ENCODE results near the gene NPTX1. TPM values are rescaled to one million over a fixed set of nuclear protein-coding genes. Genes with fewer than 3 reads are reported as not detected.

Gene NPTX1
- polyA plus RNA-seq, 1 donor from 2014 or later = 0.56 TPM

DNA sequence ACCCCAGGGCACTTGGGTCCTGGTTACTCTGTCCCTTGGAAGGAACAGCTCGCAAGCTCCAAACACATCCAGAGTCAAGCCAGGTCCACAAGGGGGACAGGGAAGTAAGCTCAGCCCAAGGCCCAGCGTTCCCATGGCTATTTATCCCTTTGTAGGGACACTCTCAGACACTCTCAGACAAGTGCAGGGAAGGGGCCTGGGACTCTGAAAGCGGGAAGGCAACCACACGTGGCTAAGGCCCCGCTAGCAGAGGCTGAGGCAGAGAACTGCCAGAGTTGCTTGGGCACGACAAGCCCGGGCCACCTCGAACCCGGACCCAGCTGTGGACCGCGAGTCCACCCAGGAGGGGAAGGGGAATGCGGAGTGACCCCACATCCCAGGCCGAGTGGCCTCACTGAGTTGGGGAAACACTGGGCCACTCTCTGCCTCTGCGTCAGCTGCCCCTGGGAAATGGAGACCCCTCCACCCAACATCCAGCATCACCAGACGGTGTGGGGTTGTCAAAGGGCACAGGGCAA lies 10.2 kb downstream of the NPTX1 start:
- no peaks in the 10 kb centered on the region for H3K9me3 ChIP-seq (ENCODE audit: low read length)
- H3K4me2 ChIP-seq (ENCODE audit: low read length) = no peak overlapping the region
- TF ChIP-seq EP300 (conservative IDR thresholded peaks at IDR 0.05; ENCODE audit: poor library complexity, severe bottlenecking) (no peak), SMC3 (conservative IDR thresholded peaks at IDR 0.05; ENCODE audit: poor library complexity) (no peak), RAD21 (conservative IDR thresholded peaks at IDR 0.05) (no peak), MXI1 (conservative IDR thresholded peaks at IDR 0.05; ENCODE audit: poor library complexity, severe bottlenecking) (no peak), EZH2 (IDR thresholded peaks at IDR 0.05; ENCODE audit: borderline replicate concordance, insufficient read depth, low read length, poor library complexity, severe bottlenecking) (no peak), TAF1 (IDR thresholded peaks at IDR 0.05; ENCODE audit: low read depth) (no peak), POLR2AphosphoS5 (IDR thresholded peaks at IDR 0.05) (no peak)
- TF ChIP-seq, protein P1, sequence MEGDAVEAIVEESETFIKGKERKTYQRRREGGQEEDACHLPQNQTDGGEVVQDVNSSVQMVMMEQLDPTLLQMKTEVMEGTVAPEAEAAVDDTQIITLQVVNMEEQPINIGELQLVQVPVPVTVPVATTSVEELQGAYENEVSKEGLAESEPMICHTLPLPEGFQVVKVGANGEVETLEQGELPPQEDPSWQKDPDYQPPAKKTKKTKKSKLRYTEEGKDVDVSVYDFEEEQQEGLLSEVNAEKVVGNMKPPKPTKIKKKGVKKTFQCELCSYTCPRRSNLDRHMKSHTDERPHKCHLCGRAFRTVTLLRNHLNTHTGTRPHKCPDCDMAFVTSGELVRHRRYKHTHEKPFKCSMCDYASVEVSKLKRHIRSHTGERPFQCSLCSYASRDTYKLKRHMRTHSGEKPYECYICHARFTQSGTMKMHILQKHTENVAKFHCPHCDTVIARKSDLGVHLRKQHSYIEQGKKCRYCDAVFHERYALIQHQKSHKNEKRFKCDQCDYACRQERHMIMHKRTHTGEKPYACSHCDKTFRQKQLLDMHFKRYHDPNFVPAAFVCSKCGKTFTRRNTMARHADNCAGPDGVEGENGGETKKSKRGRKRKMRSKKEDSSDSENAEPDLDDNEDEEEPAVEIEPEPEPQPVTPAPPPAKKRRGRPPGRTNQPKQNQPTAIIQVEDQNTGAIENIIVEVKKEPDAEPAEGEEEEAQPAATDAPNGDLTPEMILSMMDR (IDR thresholded peaks at IDR 0.05; ENCODE audit: poor library complexity, severe bottlenecking) = no peak
- TF ChIP-seq, protein P2, sequence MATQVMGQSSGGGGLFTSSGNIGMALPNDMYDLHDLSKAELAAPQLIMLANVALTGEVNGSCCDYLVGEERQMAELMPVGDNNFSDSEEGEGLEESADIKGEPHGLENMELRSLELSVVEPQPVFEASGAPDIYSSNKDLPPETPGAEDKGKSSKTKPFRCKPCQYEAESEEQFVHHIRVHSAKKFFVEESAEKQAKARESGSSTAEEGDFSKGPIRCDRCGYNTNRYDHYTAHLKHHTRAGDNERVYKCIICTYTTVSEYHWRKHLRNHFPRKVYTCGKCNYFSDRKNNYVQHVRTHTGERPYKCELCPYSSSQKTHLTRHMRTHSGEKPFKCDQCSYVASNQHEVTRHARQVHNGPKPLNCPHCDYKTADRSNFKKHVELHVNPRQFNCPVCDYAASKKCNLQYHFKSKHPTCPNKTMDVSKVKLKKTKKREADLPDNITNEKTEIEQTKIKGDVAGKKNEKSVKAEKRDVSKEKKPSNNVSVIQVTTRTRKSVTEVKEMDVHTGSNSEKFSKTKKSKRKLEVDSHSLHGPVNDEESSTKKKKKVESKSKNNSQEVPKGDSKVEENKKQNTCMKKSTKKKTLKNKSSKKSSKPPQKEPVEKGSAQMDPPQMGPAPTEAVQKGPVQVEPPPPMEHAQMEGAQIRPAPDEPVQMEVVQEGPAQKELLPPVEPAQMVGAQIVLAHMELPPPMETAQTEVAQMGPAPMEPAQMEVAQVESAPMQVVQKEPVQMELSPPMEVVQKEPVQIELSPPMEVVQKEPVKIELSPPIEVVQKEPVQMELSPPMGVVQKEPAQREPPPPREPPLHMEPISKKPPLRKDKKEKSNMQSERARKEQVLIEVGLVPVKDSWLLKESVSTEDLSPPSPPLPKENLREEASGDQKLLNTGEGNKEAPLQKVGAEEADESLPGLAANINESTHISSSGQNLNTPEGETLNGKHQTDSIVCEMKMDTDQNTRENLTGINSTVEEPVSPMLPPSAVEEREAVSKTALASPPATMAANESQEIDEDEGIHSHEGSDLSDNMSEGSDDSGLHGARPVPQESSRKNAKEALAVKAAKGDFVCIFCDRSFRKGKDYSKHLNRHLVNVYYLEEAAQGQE (IDR thresholded peaks at IDR 0.05; ENCODE audit: borderline replicate concordance) = no peak
- no peaks in the 10 kb centered on the region for H3K9me2 ChIP-seq (ENCODE audit: insufficient read depth, low read length)
- H3K79me2 ChIP-seq (replicated peaks; ENCODE audit: insufficient read depth, low read length) = no peaks in the 10 kb centered on the region
- H3K9ac ChIP-seq (ENCODE audit: low read length) = no peak overlapping the region
- no peaks in the 10 kb centered on the region for H3K36me3 ChIP-seq (ENCODE audit: insufficient read depth, low read length)
- no peak overlapping the region for H3K27ac ChIP-seq (ENCODE audit: low read length)
- H2AFZ ChIP-seq (ENCODE audit: low read depth, low read length) = no peak overlapping the region
- no peaks in the 10 kb centered on the region for H3F3A ChIP-seq (ENCODE audit: insufficient read depth, low read length, poor library complexity, severe bottlenecking)
- no peaks in the 10 kb centered on the region for H4K20me1 ChIP-seq (ENCODE audit: insufficient read depth)
- H3K4me3 ChIP-seq (ENCODE audit: low read length) = no peak overlapping the region
- H3K27me3 ChIP-seq (ENCODE audit: insufficient read depth, low read depth, low read length) = peaks cover 2% of the 10 kb centered on the region

DNA sequence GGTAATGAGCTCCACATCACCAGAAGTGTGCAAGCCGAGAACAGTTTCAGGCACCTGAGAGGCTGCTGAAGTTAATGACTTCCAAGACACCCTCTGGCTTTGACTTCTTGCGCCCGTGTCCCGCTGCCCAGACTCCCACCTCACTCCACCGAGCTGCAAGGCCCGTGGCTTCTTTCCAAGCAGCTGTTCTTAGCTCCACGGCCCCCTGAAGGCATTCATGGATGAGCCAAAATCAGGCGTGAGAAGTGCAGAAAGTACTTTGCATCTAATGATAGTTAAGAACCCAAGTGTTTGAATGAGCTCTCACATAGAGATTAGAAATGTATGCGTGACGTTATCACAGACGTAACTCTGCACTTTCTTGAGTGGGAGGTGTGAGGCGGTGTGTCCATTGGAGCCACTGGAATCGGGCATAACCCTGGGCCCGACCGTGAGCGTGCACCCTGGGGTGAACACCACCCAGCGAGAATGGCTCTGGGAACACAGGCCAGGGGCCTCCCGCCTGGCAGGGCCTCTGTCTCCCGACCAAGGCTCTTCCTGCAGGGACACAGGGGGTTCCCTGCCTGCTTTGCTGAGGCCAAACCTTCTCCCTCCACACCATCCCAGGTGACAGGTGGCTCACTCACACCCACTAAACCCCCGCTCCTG lies 11.0 kb downstream of the NPTX1 start:
- no peaks in the 10 kb centered on the region for H3F3A ChIP-seq (ENCODE audit: insufficient read depth, low read length, poor library complexity, severe bottlenecking)
- H3K27me3 ChIP-seq (ENCODE audit: insufficient read depth, low read depth, low read length) = peaks cover 2% of the 10 kb centered on the region
- no peaks in the 10 kb centered on the region for H3K36me3 ChIP-seq (ENCODE audit: insufficient read depth, low read length)
- H3K4me2 ChIP-seq (ENCODE audit: low read length) = no peak overlapping the region
- no peak overlapping the region for H2AFZ ChIP-seq (ENCODE audit: low read depth, low read length)
- no peak for TF ChIP-seq POLR2AphosphoS5 (IDR thresholded peaks at IDR 0.05)
- no peak for TF ChIP-seq SMC3 (conservative IDR thresholded peaks at IDR 0.05; ENCODE audit: poor library complexity)
- TF ChIP-seq, protein P2 (IDR thresholded peaks at IDR 0.05; ENCODE audit: borderline replicate concordance) = no peak
- no peak for TF ChIP-seq EP300 (conservative IDR thresholded peaks at IDR 0.05; ENCODE audit: poor library complexity, severe bottlenecking)
- TF ChIP-seq TAF1 (IDR thresholded peaks at IDR 0.05; ENCODE audit: low read depth) = no peak
- TF ChIP-seq RAD21 (conservative IDR thresholded peaks at IDR 0.05) = no peak
- TF ChIP-seq, protein P1 (IDR thresholded peaks at IDR 0.05; ENCODE audit: poor library complexity, severe bottlenecking) = no peak
- H4K20me1 ChIP-seq (ENCODE audit: insufficient read depth) = no peaks in the 10 kb centered on the region
- no peaks in the 10 kb centered on the region for H3K9me2 ChIP-seq (ENCODE audit: insufficient read depth, low read length)
- no peak overlapping the region for H3K4me3 ChIP-seq (ENCODE audit: low read length)
- H3K79me2 ChIP-seq (replicated peaks; ENCODE audit: insufficient read depth, low read length) = no peaks in the 10 kb centered on the region
- no peak overlapping the region for H3K9ac ChIP-seq (ENCODE audit: low read length)
- no peak overlapping the region for H3K27ac ChIP-seq (ENCODE audit: low read length)
- H3K9me3 ChIP-seq (ENCODE audit: low read length) = no peaks in the 10 kb centered on the region

Data from neural cell (in vitro differentiated cells).